NCI-H446 treated with DMSO at 0.1 percent for 48 hours (cell line): ENCODE data around the gene OSBPL8.
A peak's percentile ranks its signal among the peaks of the same experiment; 100 is the strongest.
"Not testable (repeated sequence)": the region's sequence is repeated elsewhere in the genome, so short reads cannot be mapped to it uniquely, and the experiment has no call there.

Experiments
- DNase-seq: peaks from one replicate; lab custom pipeline; 2025; lab: John Stamatoyannopoulos, UW

The OSBPL8 gene

GRCh38 chr12:76356071-76356470 is 203.5 kb downstream of the OSBPL8 start:
- no peak for DNase-seq

- DNase-seq: peak; percentile 79
These were observed 211.3 kb downstream of the OSBPL8 start, which contains the start of gene BBS10 for GRCh38 chr12:76348079-76348901. BBS10 (minus strand) TSS chr12:76348415; CDS start chr12:76348358, 57 bp downstream.

GRCh38 chr12:76346798-76347420 is 212.7 kb downstream of the OSBPL8 start:
- peak; percentile 43 for DNase-seq

GRCh38 chr12:76346236-76346635 is 213.3 kb downstream of the OSBPL8 start:
- no peak for DNase-seq

GRCh38 chr12:76345569-76345968 is 214.0 kb downstream of the OSBPL8 start:
- DNase-seq: no peak

GRCh38 chr12:76341436-76342030 is 218.0 kb downstream of the OSBPL8 start:
- no peak for DNase-seq

- no peak for DNase-seq
These were observed 218.7 kb downstream of the OSBPL8 start for GRCh38 chr12:76340680-76341435.

GRCh38 chr12:76337583-76337982 is 222.0 kb downstream of the OSBPL8 start:
- DNase-seq: no peak

GRCh38 chr12:76332606-76333005 is 227.0 kb downstream of the OSBPL8 start:
- DNase-seq: no peak

GRCh38 chr12:76329606-76330005 is 230.0 kb downstream of the OSBPL8 start:
- DNase-seq: no peak

GRCh38 chr12:76329159-76329558 is 230.4 kb downstream of the OSBPL8 start:
- DNase-seq: no peak

- not testable (repeated sequence) for DNase-seq
These were observed 239.8 kb downstream of the OSBPL8 start for GRCh38 chr12:76319595-76320319.

- DNase-seq: no peak
These were observed 240.6 kb downstream of the OSBPL8 start for GRCh38 chr12:76318773-76319594.

GRCh38 chr12:76317976-76318375 is 241.6 kb downstream of the OSBPL8 start:
- no peak for DNase-seq

GRCh38 chr12:76316468-76316867 is 243.1 kb downstream of the OSBPL8 start:
- DNase-seq: no peak

GRCh38 chr12:76313299-76313698 is 246.3 kb downstream of the OSBPL8 start:
- no peak for DNase-seq

- no peak for DNase-seq
These were observed 247.3 kb downstream of the OSBPL8 start for GRCh38 chr12:76312315-76312714.

- no peak for DNase-seq
These were observed 247.8 kb downstream of the OSBPL8 start for GRCh38 chr12:76311796-76312195.

- DNase-seq: no peak
These were observed 249.5 kb downstream of the OSBPL8 start for GRCh38 chr12:76310110-76310509.

- DNase-seq: no peak
These were observed 250.7 kb downstream of the OSBPL8 start for GRCh38 chr12:76308866-76309265.

- no peak for DNase-seq
These were observed 252.5 kb downstream of the OSBPL8 start for GRCh38 chr12:76307083-76307482.
